Measurements from ENCODE around the gene GOLGA1. TPM values are rescaled to one million over a fixed set of nuclear protein-coding genes. Genes with fewer than 3 reads are reported as not detected.

The GOLGA1 gene
- total and polyA plus RNA-seq, 10 of the 15 experiments (the other 5 are each of a cell fraction or from before 2014, with no cell fraction given), result 2.9 to 14.1 (median 8.1) TPM

GRCh38 chr9:124829334-124829669, 111.6 kb downstream of the GOLGA1 start:
- H3K4me3 ChIP-seq, result no peak overlapping the region
- BruUV-seq (replicated peaks), result no TSS peak
- no peak for DNase-seq (ENCODE audit: low read depth, low spot score)
- intact Hi-C loops (cut with micrococcal nuclease; ENCODE audit: unreplicated experiment) (no loop called here), in situ Hi-C loops (cut with MboI) (no loop called here)
- CTCF ChIA-PET, result interaction anchor here (0.9 to 4.1 kb wide), 3 partner anchors 12 to 57 kb away, joined by 3 to 21 read pairs (median 3); no protein-coding TSS in a partner anchor
- ATAC-seq, result no peak
- no peak for TF ChIP-seq ZNF207 (IDR thresholded peaks at IDR 0.05; ENCODE audit: borderline replicate concordance)
- TF ChIP-seq LARP7 (IDR thresholded peaks at IDR 0.05), result no peak
- TF ChIP-seq EGR1 (IDR thresholded peaks at IDR 0.05; ENCODE audit: borderline replicate concordance in 1 of 2, low read depth in 2 of 2, low read length in 2 of 2), result no peak
- no peak for TF ChIP-seq IKZF2 (IDR thresholded peaks at IDR 0.05)
- no peak for TF ChIP-seq FOS (IDR thresholded peaks at IDR 0.05; ENCODE audit: borderline replicate concordance, extremely low read depth, insufficient read length)
- TF ChIP-seq, protein P1, sequence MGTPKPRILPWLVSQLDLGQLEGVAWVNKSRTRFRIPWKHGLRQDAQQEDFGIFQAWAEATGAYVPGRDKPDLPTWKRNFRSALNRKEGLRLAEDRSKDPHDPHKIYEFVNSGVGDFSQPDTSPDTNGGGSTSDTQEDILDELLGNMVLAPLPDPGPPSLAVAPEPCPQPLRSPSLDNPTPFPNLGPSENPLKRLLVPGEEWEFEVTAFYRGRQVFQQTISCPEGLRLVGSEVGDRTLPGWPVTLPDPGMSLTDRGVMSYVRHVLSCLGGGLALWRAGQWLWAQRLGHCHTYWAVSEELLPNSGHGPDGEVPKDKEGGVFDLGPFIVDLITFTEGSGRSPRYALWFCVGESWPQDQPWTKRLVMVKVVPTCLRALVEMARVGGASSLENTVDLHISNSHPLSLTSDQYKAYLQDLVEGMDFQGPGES (IDR thresholded peaks at IDR 0.05), result no peak
- no peak for TF ChIP-seq KAT2A (conservative IDR thresholded peaks at IDR 0.05; ENCODE audit: control insufficient read depth, low read depth, low read length)
- TF ChIP-seq SMAD5 (IDR thresholded peaks at IDR 0.05; ENCODE audit: low read depth), result no peak
- TF ChIP-seq NBN (IDR thresholded peaks at IDR 0.05), result no peak
- no peak overlapping the region for H3K9ac ChIP-seq (ENCODE audit: control insufficient read depth, insufficient read depth, low read length)
- no peak overlapping the region for H3K27ac ChIP-seq (ENCODE audit: control insufficient read depth, insufficient read depth)
- RAD21 ChIA-PET (ENCODE audit: unreplicated experiment), result no interaction called here
- H3K27me3 ChIP-seq (replicated peaks in 1 of 2; ENCODE audit: control insufficient read depth in 2 of 2, insufficient read depth in 2 of 2, low read length in 1 of 2), result no peaks in the 10 kb centered on the region
- H3K9me3 ChIP-seq (replicated peaks; ENCODE audit: control insufficient read depth, insufficient read depth, low read length), result no peaks in the 10 kb centered on the region
- no peaks in the 10 kb centered on the region for H3K79me2 ChIP-seq (ENCODE audit: control insufficient read depth, insufficient read depth, low read length)
- H3K4me1 ChIP-seq (ENCODE audit: control insufficient read depth, insufficient read depth, low read length), result peaks cover 4% of the 10 kb centered on the region; the same call in 1 of the 2 replicates
- no peak for FAIRE-seq
- H3K36me3 ChIP-seq (ENCODE audit: control insufficient read depth in 2 of 2, insufficient read depth in 2 of 2, low read length in 1 of 2), result no peaks in the 10 kb centered on the region
- 33% methylated on average over 5 of the region's 5 CpGs for WGBS (ENCODE audit: insufficient coverage, insufficient replicate concordance, low lambda C conversion rate, missing lambda C conversion rate)
- no peak overlapping the region for H3K4me2 ChIP-seq (ENCODE audit: control insufficient read depth, insufficient read depth)
- SMC1A ChIA-PET (ENCODE audit: uncharacterized antibody, unreplicated experiment), result interaction anchor here (0.6 to 1.2 kb wide), 3 partner anchors 17 to 1348 kb away, joined by 3 to 4 read pairs (median 3); no protein-coding TSS in a partner anchor
- POLR2A ChIA-PET, result interaction anchor here (0.6 kb wide), 1 partner anchor 276 kb away, joined by 6 read pairs; no protein-coding TSS in a partner anchor
- H4K20me1 ChIP-seq (ENCODE audit: control insufficient read depth, insufficient read depth), result no peaks in the 10 kb centered on the region
- H2AFZ ChIP-seq (ENCODE audit: control insufficient read depth, low read depth, low read length), result no peak overlapping the region
